HepG2 (cell line): ENCODE results near the gene HSD3B1.

Source experiments
- BHLHE40 ChIP-seq: IDR thresholded peaks from 2 replicates; pipeline ENCODE4 v1.6.1; 2011; ENCODE audit warnings: low read length, improper control_type of control experiment
- CHCHD3 ChIP-seq: sonication (generic); formaldehyde crosslinking; IDR thresholded peaks from 2 replicates; pipeline ENCODE4 v1.8.0; 2022; ENCODE audit warnings: mild to moderate bottlenecking, missing genetic modification reagents, moderate library complexity
- GLI4 ChIP-seq: sonication (generic); formaldehyde crosslinking; IDR thresholded peaks from 2 replicates; pipeline ENCODE4 v1.5.1; 2020; ENCODE audit warnings: missing genetic modification reagents, mild to moderate bottlenecking, moderate library complexity, borderline replicate concordance
- KDM5A ChIP-seq: fragments of 200-600 bp; sonication (generic); IDR thresholded peaks from 2 replicates; pipeline ENCODE4 v1.7.0; 2018; ENCODE audit warnings: antibody characterized with exemption, mild to moderate bottlenecking, low read length, borderline replicate concordance
- SRF ChIP-seq: IDR thresholded peaks from 2 replicates; pipeline ENCODE4 v1.6.1; 2011; ENCODE audit warnings: mild to moderate bottlenecking, low read depth, low read length, moderate library complexity
- TARDBP ChIP-seq: sonication (generic); formaldehyde crosslinking; IDR thresholded peaks from 2 replicates; pipeline ENCODE4 v1.8.0; 2022; ENCODE audit warnings: mild to moderate bottlenecking, missing genetic modification reagents
- U2AF1 ChIP-seq: fragments of 200-400 bp; formaldehyde crosslinking; optimal IDR thresholded peaks from 2 replicates; pipeline ENCODE3; 2017; ENCODE audit warnings: mild to moderate bottlenecking, low read depth, low read length
- ZNF263 ChIP-seq: sonication (generic); formaldehyde crosslinking; IDR thresholded peaks from 2 replicates; pipeline ENCODE4 v1.4.0; 2020; ENCODE audit warnings: missing genetic modification reagents
- ZNF605 ChIP-seq: sonication (generic); formaldehyde crosslinking; IDR thresholded peaks from 2 replicates; pipeline ENCODE4 v1.8.0; 2022; ENCODE audit warnings: mild to moderate bottlenecking, missing genetic modification reagents
- ZNF674 ChIP-seq: sonication (generic); formaldehyde crosslinking; IDR thresholded peaks from 2 replicates; pipeline ENCODE4 v1.5.0; 2020; ENCODE audit warnings: low read depth, mild to moderate bottlenecking, missing genetic modification reagents
- TF ChIP-seq, protein P1 (sequence below): sonication (generic); IDR thresholded peaks from 2 replicates; pipeline ENCODE4 v1.6.1; 2016; ENCODE audit warnings: low read depth, borderline replicate concordance
- TF ChIP-seq, protein P2 (sequence below): sonication (generic); formaldehyde crosslinking; IDR thresholded peaks from 2 replicates; pipeline ENCODE4 v1.5.0; 2020; ENCODE audit warnings: mild to moderate bottlenecking, missing genetic modification reagents, moderate library complexity
- TF ChIP-seq, protein P3 (sequence below): sonication (generic); formaldehyde crosslinking; IDR thresholded peaks from 2 replicates; pipeline ENCODE4 v1.9.0; 2021; ENCODE audit warnings: missing genetic modification reagents, borderline replicate concordance

DNA sequence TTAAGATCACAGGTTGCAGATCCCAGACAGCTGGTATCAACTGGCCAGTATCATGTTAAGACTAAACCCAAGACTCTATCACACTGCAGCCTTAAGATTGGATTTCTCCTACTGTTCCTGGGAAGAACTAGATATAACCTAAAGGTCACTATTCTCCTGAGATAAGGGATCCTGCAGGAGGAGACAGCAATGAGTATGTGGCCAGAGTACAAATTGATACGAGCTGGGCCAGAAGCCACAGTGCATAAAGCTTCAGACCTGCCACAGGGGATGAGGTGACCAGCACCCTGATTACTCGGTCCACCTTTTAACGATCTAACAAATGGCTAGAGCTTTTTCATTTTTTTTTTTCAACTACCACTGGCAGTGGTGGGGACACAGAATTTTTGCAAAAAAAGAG lies 31.0 kb downstream of the HSD3B1 start:
- no peak for TF ChIP-seq ZNF263 (CRISPR knock-in tag)
- no peak for TF ChIP-seq ZNF674 (CRISPR knock-in tag)
- TF ChIP-seq U2AF1, result no peak
- TF ChIP-seq, protein P1, sequence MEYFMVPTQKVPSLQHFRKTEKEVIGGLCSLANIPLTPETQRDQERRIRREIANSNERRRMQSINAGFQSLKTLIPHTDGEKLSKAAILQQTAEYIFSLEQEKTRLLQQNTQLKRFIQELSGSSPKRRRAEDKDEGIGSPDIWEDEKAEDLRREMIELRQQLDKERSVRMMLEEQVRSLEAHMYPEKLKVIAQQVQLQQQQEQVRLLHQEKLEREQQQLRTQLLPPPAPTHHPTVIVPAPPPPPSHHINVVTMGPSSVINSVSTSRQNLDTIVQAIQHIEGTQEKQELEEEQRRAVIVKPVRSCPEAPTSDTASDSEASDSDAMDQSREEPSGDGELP, result no peak
- no peak for TF ChIP-seq BHLHE40
- TF ChIP-seq GLI4 (CRISPR knock-in tag), result no peak
- TF ChIP-seq KDM5A, result no peak
- TF ChIP-seq, protein P2, sequence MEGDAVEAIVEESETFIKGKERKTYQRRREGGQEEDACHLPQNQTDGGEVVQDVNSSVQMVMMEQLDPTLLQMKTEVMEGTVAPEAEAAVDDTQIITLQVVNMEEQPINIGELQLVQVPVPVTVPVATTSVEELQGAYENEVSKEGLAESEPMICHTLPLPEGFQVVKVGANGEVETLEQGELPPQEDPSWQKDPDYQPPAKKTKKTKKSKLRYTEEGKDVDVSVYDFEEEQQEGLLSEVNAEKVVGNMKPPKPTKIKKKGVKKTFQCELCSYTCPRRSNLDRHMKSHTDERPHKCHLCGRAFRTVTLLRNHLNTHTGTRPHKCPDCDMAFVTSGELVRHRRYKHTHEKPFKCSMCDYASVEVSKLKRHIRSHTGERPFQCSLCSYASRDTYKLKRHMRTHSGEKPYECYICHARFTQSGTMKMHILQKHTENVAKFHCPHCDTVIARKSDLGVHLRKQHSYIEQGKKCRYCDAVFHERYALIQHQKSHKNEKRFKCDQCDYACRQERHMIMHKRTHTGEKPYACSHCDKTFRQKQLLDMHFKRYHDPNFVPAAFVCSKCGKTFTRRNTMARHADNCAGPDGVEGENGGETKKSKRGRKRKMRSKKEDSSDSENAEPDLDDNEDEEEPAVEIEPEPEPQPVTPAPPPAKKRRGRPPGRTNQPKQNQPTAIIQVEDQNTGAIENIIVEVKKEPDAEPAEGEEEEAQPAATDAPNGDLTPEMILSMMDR (CRISPR knock-in tag), result no peak
- no peak for TF ChIP-seq TARDBP (CRISPR knock-in tag)
- TF ChIP-seq CHCHD3 (CRISPR knock-in tag), result no peak
- TF ChIP-seq, protein P3, sequence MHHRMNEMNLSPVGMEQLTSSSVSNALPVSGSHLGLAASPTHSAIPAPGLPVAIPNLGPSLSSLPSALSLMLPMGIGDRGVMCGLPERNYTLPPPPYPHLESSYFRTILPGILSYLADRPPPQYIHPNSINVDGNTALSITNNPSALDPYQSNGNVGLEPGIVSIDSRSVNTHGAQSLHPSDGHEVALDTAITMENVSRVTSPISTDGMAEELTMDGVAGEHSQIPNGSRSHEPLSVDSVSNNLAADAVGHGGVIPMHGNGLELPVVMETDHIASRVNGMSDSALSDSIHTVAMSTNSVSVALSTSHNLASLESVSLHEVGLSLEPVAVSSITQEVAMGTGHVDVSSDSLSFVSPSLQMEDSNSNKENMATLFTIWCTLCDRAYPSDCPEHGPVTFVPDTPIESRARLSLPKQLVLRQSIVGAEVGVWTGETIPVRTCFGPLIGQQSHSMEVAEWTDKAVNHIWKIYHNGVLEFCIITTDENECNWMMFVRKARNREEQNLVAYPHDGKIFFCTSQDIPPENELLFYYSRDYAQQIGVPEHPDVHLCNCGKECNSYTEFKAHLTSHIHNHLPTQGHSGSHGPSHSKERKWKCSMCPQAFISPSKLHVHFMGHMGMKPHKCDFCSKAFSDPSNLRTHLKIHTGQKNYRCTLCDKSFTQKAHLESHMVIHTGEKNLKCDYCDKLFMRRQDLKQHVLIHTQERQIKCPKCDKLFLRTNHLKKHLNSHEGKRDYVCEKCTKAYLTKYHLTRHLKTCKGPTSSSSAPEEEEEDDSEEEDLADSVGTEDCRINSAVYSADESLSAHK (CRISPR knock-in tag), result no peak
- TF ChIP-seq ZNF605 (CRISPR knock-in tag), result no peak
- no peak for TF ChIP-seq SRF
